ENCODE measurements around the gene B3GLCT.
"Not testable (repeated sequence)": the region's sequence is repeated elsewhere in the genome, so short reads cannot be mapped to it uniquely, and the experiment has no call there.

DNA sequence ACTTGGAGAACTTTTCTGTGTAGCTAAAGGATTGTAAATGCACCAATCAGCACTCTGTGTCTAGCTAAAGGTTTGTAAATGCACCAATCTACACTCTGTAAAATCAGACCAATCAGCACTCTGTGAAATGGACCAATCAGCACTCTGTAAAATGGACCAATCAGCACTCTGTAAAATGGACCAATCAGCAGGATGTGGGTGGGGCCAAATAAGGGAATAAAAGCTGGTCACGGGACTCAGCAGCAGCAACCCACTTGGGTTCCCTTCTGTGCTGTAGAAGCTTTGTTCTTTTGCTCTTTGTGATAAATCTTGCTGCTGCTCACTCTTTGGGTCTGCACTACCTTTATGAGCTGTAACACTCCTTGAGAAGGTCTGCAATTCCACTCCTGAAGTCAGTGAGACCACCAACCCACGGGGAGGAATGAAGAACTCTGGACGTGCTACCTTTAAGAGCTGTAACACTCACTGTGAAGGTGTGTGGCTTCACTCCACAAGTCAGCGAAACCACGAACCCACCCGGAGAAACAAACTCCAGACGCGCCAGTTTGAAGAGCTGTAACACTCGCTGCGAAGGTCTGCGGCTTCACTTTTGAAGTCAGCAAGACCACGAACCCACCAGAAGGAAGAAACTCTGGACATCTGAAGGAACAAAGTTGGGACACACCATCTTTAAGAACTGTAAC lies 21.8 kb upstream of the B3GLCT start:
- TF ChIP-seq, protein P1, sequence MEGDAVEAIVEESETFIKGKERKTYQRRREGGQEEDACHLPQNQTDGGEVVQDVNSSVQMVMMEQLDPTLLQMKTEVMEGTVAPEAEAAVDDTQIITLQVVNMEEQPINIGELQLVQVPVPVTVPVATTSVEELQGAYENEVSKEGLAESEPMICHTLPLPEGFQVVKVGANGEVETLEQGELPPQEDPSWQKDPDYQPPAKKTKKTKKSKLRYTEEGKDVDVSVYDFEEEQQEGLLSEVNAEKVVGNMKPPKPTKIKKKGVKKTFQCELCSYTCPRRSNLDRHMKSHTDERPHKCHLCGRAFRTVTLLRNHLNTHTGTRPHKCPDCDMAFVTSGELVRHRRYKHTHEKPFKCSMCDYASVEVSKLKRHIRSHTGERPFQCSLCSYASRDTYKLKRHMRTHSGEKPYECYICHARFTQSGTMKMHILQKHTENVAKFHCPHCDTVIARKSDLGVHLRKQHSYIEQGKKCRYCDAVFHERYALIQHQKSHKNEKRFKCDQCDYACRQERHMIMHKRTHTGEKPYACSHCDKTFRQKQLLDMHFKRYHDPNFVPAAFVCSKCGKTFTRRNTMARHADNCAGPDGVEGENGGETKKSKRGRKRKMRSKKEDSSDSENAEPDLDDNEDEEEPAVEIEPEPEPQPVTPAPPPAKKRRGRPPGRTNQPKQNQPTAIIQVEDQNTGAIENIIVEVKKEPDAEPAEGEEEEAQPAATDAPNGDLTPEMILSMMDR (IDR thresholded peaks at IDR 0.05; ENCODE audit: insufficient read depth, low read depth, low read length) = not testable (repeated sequence)
- TF ChIP-seq EZH2 (IDR thresholded peaks at IDR 0.05; ENCODE audit: insufficient read depth, low read length) = not testable (repeated sequence)

Data from astrocyte (in vitro differentiated cells and primary cell).